Measurements from ENCODE around the gene SLC19A1. TPM values are rescaled to one million over a fixed set of nuclear protein-coding genes. Genes with fewer than 3 reads are reported as not detected.

The SLC19A1 gene
- total RNA-seq, 4 donors from 2014 or later = 2.8 to 10.0 (median 6.6) TPM

GRCh38 chr21:45474323-45474950, 67.8 kb downstream of the SLC19A1 start:
- intact Hi-C loops (cut with DNase I) = loop anchor here (5.0 kb wide), 1 partner anchor 348 kb away; no protein-coding TSS in a partner anchor
- 97% methylated on average over 15 of the region's 18 CpGs for WGBS
- Histone ChIP-seq H3K27ac (replicated peaks in 1 of 4) (no peak overlapping the region), H3K9me3 (no peaks in the 10 kb centered on the region), H3K4me3 (no peak overlapping the region), H3K36me3 (peaks cover 0 to 48% (median 36%) of the 10 kb centered on the region in 4 donors), H3K4me1 (peaks cover 30 to 50% (median 49%) of the 10 kb centered on the region in 4 donors), H3K27me3 (no peaks in the 10 kb centered on the region)
- TF ChIP-seq CTCF (IDR thresholded peaks at IDR 0.05) (no peak), POLR2AphosphoS5 (IDR thresholded peaks at IDR 0.05) (no peak), EP300 (IDR thresholded peaks at IDR 0.05) (no peak), POLR2A (IDR thresholded peaks at IDR 0.05; ENCODE audit: low read depth) (no peak)
- no peak for DNase-seq (ENCODE audit: extremely low spot score)

- Histone ChIP-seq H3K4me3 (no peak overlapping the region), H3K9me3 (no peaks in the 10 kb centered on the region), H3K36me3 (peaks cover 0 to 48% (median 32%) of the 10 kb centered on the region in 4 donors), H3K27me3 (no peaks in the 10 kb centered on the region), H3K4me1 (peaks cover 30 to 55% (median 52%) of the 10 kb centered on the region in 4 donors), H3K27ac (replicated peaks in 1 of 4) (no peak overlapping the region)
- WGBS = 94% methylated on average over 22 of the region's 24 CpGs
- no peak for DNase-seq (ENCODE audit: extremely low spot score)
- intact Hi-C loops (cut with DNase I) = loop anchor here (5.0 kb wide), 1 partner anchor 349 kb away; no protein-coding TSS in a partner anchor
- TF ChIP-seq POLR2AphosphoS5 (IDR thresholded peaks at IDR 0.05) = no peak
- no peak for TF ChIP-seq EP300 (IDR thresholded peaks at IDR 0.05)
- no peak for TF ChIP-seq POLR2A (IDR thresholded peaks at IDR 0.05; ENCODE audit: low read depth)
- no peak for TF ChIP-seq CTCF (IDR thresholded peaks at IDR 0.05)
Observed at GRCh38 chr21:45473496-45474322, 68.5 kb downstream of the SLC19A1 start.

GRCh38 chr21:45472445-45473365, 69.5 kb downstream of the SLC19A1 start:
- TF ChIP-seq POLR2AphosphoS5 (IDR thresholded peaks at IDR 0.05) (no peak), POLR2A (IDR thresholded peaks at IDR 0.05; ENCODE audit: low read depth) (no peak), CTCF (IDR thresholded peaks at IDR 0.05) (no peak), EP300 (IDR thresholded peaks at IDR 0.05) (no peak)
- no peaks in the 10 kb centered on the region for H3K27me3 ChIP-seq
- H3K27ac ChIP-seq (replicated peaks in 1 of 4) = peak overlapping the region; percentile 73 to 88 (median 82)
- 92% methylated on average over 35 of the region's 42 CpGs for WGBS
- no peaks in the 10 kb centered on the region for H3K9me3 ChIP-seq
- intact Hi-C loops (cut with DNase I) = loop anchor here (5.0 kb wide), 1 partner anchor 350 kb away; no protein-coding TSS in a partner anchor
- peaks cover 0 to 53% (median 32%) of the 10 kb centered on the region in 4 donors for H3K36me3 ChIP-seq
- no peak overlapping the region for H3K4me3 ChIP-seq
- no peak for DNase-seq (ENCODE audit: extremely low spot score)
- peaks cover 22 to 49% (median 43%) of the 10 kb centered on the region in 4 donors for H3K4me1 ChIP-seq

- peak overlapping the region; percentile 6 to 45 (median 21) for H3K4me3 ChIP-seq
Observed at GRCh38 chr21:45471525-45472221, 70.6 kb downstream of the SLC19A1 start.

More at GRCh38 chr21:45471525-45472221, 70.6 kb downstream of the SLC19A1 start:
- intact Hi-C loops (cut with DNase I) = loop anchor here (5.0 kb wide), 1 partner anchor 351 kb away; no protein-coding TSS in a partner anchor
- no peak for DNase-seq (ENCODE audit: extremely low spot score)
- Histone ChIP-seq H3K36me3 (peaks cover 0 to 43% (median 26%) of the 10 kb centered on the region in 4 donors), H3K27me3 (no peaks in the 10 kb centered on the region), H3K4me1 (peaks cover 18 to 55% (median 45%) of the 10 kb centered on the region in 4 donors), H3K9me3 (no peaks in the 10 kb centered on the region), H3K27ac (replicated peaks in 1 of 4) (peak overlapping the region; percentile 73 to 88 (median 82))
- TF ChIP-seq POLR2A (IDR thresholded peaks at IDR 0.05; ENCODE audit: low read depth) (no peak), EP300 (IDR thresholded peaks at IDR 0.05) (no peak), CTCF (IDR thresholded peaks at IDR 0.05) (no peak), POLR2AphosphoS5 (IDR thresholded peaks at IDR 0.05) (peak; percentile 50 to 55)
- 45% methylated on average over 12 of the region's 30 CpGs for WGBS
